GM13977 (cell line): ENCODE measurements around the gene TSPAN9.

ENCODE experiments used
- DNase-seq: peaks from one replicate; pipeline ENCODE4 v3.0.0; 2012; ENCODE audit warnings: low spot score
- in situ Hi-C: fragments of 300-500 bp; cut with MboI; formaldehyde crosslinking; loops from one replicate; pipeline ENCODE4 v1.12.0; 2022; ENCODE audit warnings: low sequenced_read_pairs, low pct_unique_long_range_greater_than_20kb, mixed read lengths, inconsistent platforms; ENCODE audit not compliant: unreplicated experiment
- TF ChIP-seq, protein P1 (sequence below): IDR thresholded peaks from 2 replicates; pipeline ENCODE4 v1.5.1; 2012; ENCODE audit warnings: mild to moderate bottlenecking, control low read depth; ENCODE audit not compliant: insufficient read depth; ENCODE audit errors: extremely low read depth, missing control alignments

The TSPAN9 gene

DNA sequence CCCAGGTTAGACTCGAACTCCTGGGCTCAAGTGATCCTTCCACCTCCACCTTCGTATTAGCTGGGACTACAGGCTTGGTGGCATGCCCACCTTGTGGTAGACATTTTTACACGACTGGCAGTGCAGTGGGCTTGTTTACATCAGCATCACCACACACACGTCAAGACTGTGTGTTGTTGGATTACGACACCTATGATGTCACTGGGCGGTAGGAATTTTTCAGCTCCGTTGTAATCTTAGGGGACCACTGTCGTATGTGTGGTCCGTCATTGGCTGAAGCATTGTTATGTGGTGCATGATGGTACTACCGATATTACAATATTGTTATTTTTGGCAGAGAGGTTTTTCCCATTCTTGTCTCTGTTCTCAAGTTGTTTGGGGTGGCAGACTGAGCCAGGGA, 50.7 kb downstream of the TSPAN9 start:
- TF ChIP-seq, protein P1, sequence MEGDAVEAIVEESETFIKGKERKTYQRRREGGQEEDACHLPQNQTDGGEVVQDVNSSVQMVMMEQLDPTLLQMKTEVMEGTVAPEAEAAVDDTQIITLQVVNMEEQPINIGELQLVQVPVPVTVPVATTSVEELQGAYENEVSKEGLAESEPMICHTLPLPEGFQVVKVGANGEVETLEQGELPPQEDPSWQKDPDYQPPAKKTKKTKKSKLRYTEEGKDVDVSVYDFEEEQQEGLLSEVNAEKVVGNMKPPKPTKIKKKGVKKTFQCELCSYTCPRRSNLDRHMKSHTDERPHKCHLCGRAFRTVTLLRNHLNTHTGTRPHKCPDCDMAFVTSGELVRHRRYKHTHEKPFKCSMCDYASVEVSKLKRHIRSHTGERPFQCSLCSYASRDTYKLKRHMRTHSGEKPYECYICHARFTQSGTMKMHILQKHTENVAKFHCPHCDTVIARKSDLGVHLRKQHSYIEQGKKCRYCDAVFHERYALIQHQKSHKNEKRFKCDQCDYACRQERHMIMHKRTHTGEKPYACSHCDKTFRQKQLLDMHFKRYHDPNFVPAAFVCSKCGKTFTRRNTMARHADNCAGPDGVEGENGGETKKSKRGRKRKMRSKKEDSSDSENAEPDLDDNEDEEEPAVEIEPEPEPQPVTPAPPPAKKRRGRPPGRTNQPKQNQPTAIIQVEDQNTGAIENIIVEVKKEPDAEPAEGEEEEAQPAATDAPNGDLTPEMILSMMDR, result no peak
- in situ Hi-C loops, result no loop called here
- DNase-seq, result no peak

- DNase-seq, result no peak
- TF ChIP-seq, protein P1, result no peak
- in situ Hi-C loops, result no loop called here
These were observed 51.5 kb downstream of the TSPAN9 start for GRCh38 chr12:3128498-3129293.

- DNase-seq, result no peak
- in situ Hi-C loops, result loop anchor here (10.0 kb wide), 1 partner anchor 135 kb away; no protein-coding TSS in a partner anchor
These were observed 52.3 kb downstream of the TSPAN9 start for GRCh38 chr12:3129301-3130056.

DNA sequence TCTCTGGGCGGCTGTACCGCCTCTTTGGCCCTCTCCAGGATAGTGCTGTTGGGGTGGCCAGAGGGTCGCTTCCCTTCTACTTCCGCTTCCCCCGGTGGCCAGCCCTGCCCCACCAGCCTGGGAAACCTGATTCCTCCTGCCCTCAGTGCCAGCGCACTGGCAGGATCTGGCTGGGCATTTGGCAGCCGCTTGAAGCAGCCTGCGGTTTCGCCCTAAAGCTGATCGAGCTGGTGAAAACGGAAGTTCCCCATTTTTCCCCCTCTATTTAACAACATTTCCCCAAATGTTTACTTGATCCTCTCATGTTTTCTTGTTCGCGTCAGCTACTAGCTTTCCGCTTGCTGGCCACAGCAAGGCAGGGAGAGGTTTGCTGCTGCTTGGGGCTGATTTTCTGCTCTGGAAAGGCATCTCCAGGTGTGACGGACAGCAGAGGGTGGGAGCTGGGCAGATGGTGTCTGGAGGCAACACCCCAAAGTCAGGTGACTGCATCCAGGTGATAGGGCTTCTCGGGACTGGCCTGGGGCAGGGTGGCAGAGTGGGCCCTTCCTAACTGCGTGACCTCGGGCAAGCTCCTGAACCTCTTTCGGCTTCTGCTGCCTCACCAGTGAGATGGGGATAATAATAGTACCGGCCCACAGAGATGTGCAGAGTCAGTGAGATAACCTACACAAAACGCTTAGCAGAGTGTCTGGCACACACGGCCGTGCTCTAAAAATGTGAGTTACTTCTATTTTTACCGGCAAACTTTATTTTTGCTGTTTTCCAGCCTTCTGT, 53.1 kb downstream of the TSPAN9 start:
- DNase-seq, result no peak
- in situ Hi-C loops, result loop anchor here (10.0 kb wide), 1 partner anchor 135 kb away; no protein-coding TSS in a partner anchor

More at GRCh38 chr12:3129301-3130056, 52.3 kb downstream of the TSPAN9 start:
- TF ChIP-seq, protein P1, result no peak

DNA sequence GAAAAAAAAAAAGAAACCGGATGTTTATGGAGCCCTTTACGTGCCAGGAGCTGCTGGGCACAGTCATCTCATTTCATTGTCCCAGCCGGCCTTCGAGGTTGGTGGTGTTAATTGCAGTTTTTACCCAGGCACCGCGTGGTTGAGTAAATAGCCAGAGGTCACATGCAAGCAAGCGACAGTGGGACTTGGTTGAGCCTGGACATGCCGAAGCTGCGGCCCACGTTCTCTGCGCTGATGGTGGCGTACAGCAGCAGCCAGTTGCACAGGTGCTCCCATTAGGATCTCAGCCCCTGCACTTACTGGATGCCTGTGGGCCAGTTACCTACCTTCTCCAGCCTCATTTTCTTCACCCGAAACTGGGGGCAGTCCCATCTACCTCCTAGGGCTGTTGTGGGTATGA, 54.0 kb downstream of the TSPAN9 start:
- in situ Hi-C loops, result loop anchor here (10.0 kb wide), 1 partner anchor 134 kb away; no protein-coding TSS in a partner anchor

More for the DNA sequence above, 53.1 kb downstream of the TSPAN9 start:
- TF ChIP-seq, protein P1, result no peak

More for the DNA sequence above, 54.0 kb downstream of the TSPAN9 start:
- TF ChIP-seq, protein P1, result no peak
- no peak for DNase-seq
